ENCODE results near the gene ANGPTL4.
"Not testable (repeated sequence)": the region's sequence is repeated elsewhere in the genome, so short reads cannot be mapped to it uniquely, and the experiment has no call there.

The ANGPTL4 gene

DNA sequence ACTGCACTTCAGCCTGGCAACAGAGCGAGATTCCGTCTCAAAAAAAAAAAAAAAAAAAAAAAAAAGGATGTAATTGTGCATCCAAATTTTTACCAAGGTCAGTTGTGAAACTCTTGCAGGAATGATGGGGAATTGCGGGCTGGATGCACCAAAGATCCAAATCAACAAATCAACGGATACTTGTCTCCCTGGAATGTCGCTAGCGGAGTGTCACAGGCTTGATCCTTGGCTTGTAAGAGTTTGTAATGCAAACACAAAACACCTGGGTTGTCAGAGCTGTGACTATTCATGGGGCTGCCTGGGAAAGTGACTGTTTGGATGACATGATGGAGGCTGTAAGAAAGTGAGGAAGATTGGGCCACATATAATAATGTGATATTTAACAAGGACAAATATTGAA, 25.1 kb upstream of the ANGPTL4 start:
- H3K36me3 Mint-ChIP-seq (ENCODE audit: insufficient read depth) = no peaks in the 10 kb centered on the region
- no peak overlapping the region for H3K27ac Mint-ChIP-seq
- H3K9me3 Mint-ChIP-seq = no peaks in the 10 kb centered on the region
- peaks cover 12 to 13% of the 10 kb centered on the region in 2 donors for H3K4me1 Mint-ChIP-seq (ENCODE audit: low read depth in 2 of 2)
- H3K27me3 Mint-ChIP-seq = peaks cover 12 to 32% of the 10 kb centered on the region in 2 donors
- ATAC-seq (replicated peaks) (no peak), DNase-seq (no peak)
- H3K4me3 Mint-ChIP-seq = no peak overlapping the region

DNA sequence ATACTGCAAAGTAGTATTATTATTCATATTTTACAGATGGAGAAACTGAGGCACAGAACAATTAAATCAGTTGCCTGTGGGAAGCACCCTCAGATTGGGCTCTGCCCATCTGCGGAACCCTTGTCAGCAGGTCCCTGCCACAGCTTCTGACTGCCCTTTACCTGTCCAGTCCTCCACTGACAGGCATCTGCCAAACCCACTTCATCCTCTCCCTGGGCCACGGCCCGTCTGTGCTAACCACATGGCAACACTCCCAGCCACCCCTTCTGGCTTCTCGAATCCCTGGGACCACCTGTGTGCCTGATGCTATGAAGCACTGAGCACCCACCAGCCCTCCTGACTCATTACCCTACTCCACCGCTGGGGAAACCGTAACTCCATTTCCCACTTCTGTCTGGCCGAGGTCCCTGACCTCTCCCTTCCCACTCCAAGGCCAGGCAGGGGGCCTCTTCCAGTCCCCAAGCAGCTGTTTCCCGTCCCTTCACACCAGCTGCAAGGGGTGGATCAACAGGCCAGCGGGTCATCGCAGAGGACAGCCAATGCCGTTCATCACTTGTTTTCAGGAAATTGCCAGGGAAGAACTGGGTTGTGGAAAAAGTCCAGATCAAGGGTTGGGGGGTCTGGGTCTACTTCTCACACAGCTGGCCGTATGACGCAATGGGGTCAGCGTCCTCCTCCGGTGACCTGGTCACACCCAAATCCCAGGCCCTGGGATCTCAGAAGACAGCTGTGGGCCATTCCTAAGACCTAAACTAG, 23.4 kb upstream of the ANGPTL4 start:
- Mint-ChIP-seq H3K4me1 (ENCODE audit: low read depth in 2 of 2) (peaks cover 13% of the 10 kb centered on the region in 2 donors), H3K4me3 (no peak overlapping the region), H3K27me3 (peaks cover 12 to 30% of the 10 kb centered on the region in 2 donors), H3K9me3 (no peaks in the 10 kb centered on the region), H3K36me3 (ENCODE audit: insufficient read depth) (no peaks in the 10 kb centered on the region), H3K27ac (peak overlapping the region in 1 of 2 donors; percentile 41)
- DNase-seq = no peak
- ATAC-seq (replicated peaks) = no peak

DNA sequence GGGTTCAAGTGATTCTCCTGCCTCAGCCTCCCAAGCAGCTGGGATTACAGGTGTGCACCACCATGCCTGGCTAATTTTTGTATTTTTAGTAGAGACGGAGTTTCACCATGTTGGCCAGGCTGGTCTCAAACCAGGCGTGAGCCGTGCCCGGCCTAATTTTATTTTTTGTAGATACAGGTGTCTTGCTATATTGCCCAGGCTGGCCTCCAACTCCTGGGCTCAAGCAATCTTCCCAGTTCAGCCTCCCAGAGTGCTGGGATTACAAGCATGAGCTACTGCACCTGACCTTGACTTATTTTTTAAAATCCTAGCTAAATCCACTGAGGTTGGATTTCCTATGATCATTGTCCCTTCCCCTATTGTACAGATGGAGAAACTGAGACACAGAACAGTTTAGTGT, 22.5 kb upstream of the ANGPTL4 start:
- peak overlapping the region; percentile 22 to 69 for H3K27ac Mint-ChIP-seq
- not testable (repeated sequence) for H3K36me3 Mint-ChIP-seq (ENCODE audit: insufficient read depth); DNase-seq; H3K9me3 Mint-ChIP-seq; ATAC-seq (replicated peaks)
- H3K4me3 Mint-ChIP-seq = peak overlapping the region; percentile 80 to 83
- peaks cover 10 to 20% of the 10 kb centered on the region in 2 donors for H3K27me3 Mint-ChIP-seq
- peaks cover 8 to 13% of the 10 kb centered on the region in 2 donors for H3K4me1 Mint-ChIP-seq (ENCODE audit: low read depth in 2 of 2)

DNA sequence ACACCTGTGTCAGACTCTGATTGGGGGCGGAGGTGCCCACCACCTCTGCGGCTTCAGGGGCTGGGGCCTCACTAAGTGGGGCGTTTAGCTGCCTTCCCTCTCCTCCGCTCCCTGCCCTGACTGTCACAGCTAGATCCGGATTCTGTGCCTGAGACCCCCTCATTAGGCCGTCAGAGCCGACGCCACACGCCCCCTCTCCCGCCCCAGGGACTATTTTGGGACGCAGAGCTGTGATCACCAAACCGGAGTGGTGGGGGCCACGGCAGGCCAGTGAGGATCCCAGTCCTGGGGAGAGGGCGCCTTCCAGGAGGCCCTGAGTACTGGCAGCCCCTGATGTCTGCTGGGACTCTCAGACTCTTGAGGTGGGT, 21.7 kb upstream of the ANGPTL4 start:
- Mint-ChIP-seq H3K36me3 (ENCODE audit: insufficient read depth) (no peaks in the 10 kb centered on the region), H3K4me3 (peak overlapping the region; percentile 80 to 83), H3K27ac (peak overlapping the region; percentile 22 to 69), H3K4me1 (ENCODE audit: low read depth in 2 of 2) (peaks cover 8 to 13% of the 10 kb centered on the region in 2 donors), H3K27me3 (peaks cover 6 to 16% of the 10 kb centered on the region in 2 donors), H3K9me3 (no peaks in the 10 kb centered on the region)
- DNase-seq = no peak
- ATAC-seq (replicated peaks) = no peak

DNA sequence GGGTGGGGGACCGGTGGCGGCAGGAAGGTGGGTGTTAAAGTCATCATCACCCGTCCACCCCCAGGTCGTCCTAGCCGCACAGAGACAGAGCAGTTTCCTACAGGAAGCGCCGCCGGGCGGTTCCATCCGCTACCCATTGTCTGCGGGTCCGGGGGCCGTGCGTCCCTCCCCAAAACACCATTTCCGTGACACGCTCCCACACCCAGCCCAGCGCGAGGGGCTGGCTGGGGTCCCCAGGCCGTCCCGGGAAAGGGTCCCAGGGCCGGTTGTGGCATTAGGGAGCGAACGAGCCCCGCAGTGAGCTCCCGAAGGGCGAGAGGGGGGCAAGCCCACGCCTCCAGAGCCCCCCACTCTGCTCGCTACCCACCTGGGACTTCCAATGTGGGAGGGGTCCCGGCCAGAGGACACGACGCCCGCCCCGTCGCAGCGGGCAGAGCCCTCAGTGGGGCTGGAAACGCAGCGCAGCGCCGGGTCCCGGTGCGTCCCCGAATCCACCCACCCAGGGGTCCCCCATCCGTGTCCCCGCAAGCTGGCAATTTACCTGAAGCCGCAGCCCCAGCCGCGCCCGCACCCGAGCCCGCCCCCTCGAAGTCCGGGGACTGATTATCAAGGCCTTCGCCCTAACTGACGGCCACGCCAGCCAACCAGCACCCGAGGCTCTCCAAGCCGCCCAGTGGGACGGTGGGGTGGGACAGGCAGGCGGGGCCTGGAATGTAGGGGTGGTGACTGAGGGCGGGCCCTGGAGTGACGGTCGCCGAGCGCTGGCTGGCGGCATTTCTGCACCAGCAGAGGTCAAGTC, 21.1 kb upstream of the ANGPTL4 start, which contains the start of gene KANK3:
Gene KANK3, minus strand, starts transcription at position 579 of the 799 bp plus-strand sequence. CDS start 5,434 bp downstream, outside the sequence.
- DNase-seq (peak; percentile 83 to 89 (median 87)), ATAC-seq (replicated peaks) (peak; percentile 98)
- Mint-ChIP-seq H3K9me3 (no peaks in the 10 kb centered on the region), H3K4me1 (ENCODE audit: low read depth in 2 of 2) (peaks cover 5 to 13% of the 10 kb centered on the region in 2 donors), H3K27me3 (peaks cover 6 to 10% of the 10 kb centered on the region in 2 donors), H3K4me3 (peak within 1 kb of the TSS; percentile 80 to 83), H3K27ac (peak within 1 kb of the TSS; percentile 22 to 69), H3K36me3 (ENCODE audit: insufficient read depth) (no peaks in the 10 kb centered on the region)

DNA sequence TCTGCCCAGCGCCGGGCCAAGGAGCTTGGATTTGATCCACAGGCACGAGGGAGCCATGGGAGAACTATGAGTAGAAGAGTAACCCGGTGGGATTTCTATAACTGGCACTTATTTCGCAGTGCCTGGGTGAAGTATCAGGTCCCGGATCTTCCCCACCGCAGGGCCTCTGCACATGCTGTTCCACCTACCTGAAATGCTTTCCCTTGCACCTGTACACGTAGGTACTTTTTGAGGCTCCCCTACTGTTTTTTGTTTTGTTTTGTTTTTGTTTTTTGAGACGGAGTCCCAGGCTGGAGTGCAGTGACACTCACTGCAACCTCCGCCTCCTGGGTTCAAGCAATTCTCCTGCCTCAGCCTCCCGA, 20.5 kb upstream of the ANGPTL4 start:
- DNase-seq (no peak), ATAC-seq (replicated peaks) (no peak)
- H3K4me3 Mint-ChIP-seq = peak overlapping the region; percentile 80 to 83
- H3K27ac Mint-ChIP-seq = no peak overlapping the region
- H3K36me3 Mint-ChIP-seq (ENCODE audit: insufficient read depth) = no peaks in the 10 kb centered on the region
- peaks cover 5 to 13% of the 10 kb centered on the region in 2 donors for H3K4me1 Mint-ChIP-seq (ENCODE audit: low read depth in 2 of 2)
- H3K9me3 Mint-ChIP-seq = no peaks in the 10 kb centered on the region
- peaks cover 6 to 7% of the 10 kb centered on the region in 2 donors for H3K27me3 Mint-ChIP-seq

DNA sequence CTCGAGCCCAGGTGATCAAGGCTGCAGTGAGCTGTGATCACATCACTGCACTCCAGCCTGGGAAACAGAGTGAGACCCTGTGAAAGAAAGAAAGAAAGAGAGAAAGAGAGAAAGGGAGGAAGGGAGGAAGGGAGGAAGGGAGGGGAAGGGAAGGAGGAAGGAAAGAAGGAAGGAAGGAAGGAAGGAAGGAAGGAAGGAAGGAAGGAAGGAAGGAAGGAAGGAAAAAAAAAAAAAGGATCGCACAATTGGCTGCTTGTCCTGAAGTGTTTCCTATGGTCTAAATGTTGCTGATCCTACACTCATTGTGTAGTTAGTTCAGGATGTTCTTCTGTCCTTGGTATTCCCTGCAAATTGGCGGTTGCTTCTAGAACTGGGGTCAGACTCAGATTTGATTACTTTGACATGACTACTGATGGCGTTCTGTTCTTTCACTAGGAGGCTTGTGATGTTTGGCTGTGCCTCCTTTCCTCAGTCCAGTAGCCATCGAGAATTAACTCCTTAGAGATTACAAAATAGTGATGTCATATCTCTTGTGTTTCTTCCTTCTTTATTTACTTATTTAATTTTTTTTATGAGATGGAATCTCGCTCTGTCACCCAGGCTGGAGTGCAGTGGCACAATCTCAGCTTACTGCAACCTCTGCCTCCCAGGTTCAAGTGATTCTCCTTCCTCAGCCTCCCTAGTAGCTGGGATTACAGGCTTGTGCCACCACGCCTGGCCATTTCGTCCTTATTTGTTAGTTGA, 14.2 kb upstream of the ANGPTL4 start:
- not testable (repeated sequence) for ATAC-seq (replicated peaks); H3K27ac Mint-ChIP-seq; H3K4me3 Mint-ChIP-seq

DNA sequence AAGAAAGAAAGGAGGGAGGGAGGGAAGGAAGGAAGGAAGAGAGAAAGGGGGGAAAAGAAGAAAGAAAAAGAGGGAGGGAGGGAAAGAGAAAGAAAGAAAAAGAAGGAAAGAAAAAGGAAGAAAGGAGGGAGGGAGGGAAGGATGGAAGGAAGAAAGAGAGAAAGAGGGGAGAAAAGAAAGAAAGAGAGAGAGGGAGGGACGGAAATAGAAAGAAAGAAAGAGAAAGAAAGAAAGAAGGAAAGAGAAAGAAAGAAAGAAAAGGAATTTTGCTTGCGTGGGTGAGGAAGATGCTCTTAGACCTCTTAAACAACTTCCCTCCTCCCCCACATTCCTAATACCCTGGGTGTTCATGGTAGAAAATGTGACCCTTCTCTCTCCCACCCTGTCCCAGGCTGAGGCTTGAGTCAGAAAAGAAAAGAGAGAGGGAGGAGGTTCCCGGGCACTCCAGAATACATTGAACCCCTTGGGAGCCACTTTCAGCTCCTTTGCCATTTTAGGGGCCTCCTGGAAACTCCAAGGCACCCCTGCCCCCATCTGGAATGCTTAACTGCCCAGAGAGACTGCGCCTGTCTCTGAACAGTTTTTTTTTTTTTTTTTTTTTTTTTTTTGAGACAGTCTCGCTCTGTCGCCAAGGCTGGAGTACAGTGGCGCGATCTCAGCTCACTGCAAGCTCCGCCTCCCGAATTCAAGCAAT, 11.7 kb upstream of the ANGPTL4 start:
- ATAC-seq (replicated peaks) = no peak
- Mint-ChIP-seq H3K4me1 (ENCODE audit: low read depth in 2 of 2) (peaks cover 3 to 4% of the 10 kb centered on the region in 2 donors), H3K9me3 (no peaks in the 10 kb centered on the region), H3K27ac (no peak overlapping the region), H3K27me3 (peaks cover 26 to 27% of the 10 kb centered on the region in 2 donors), H3K36me3 (ENCODE audit: insufficient read depth) (no peaks in the 10 kb centered on the region), H3K4me3 (no peak overlapping the region)
- DNase-seq = no peak

More for the DNA sequence above, 14.2 kb upstream of the ANGPTL4 start:
- peaks cover 26 to 27% of the 10 kb centered on the region in 2 donors for H3K27me3 Mint-ChIP-seq
- H3K4me1 Mint-ChIP-seq (ENCODE audit: low read depth in 2 of 2); H3K9me3 Mint-ChIP-seq; DNase-seq; H3K36me3 Mint-ChIP-seq (ENCODE audit: insufficient read depth): not testable (repeated sequence)

DNA sequence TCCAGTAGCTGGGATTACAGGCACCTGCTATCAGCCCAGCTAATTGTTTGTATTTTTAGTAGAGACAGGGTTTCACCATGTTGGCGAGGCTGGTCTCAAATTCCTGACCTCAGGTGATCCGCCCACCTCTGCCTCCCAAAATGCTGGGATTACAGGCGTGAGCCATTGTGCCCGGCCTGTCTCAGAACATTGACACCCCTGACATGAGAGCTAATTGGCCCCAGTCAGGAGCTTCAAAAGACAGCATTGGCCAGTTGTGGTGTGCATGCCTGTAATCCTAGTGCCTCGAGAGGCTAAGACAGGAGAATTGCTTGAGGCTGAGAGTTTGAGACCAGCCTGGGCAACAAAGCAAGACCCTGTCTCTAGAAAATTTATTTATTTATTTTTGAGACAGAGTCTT, 11.1 kb upstream of the ANGPTL4 start:
- H3K4me3 Mint-ChIP-seq; H3K9me3 Mint-ChIP-seq; H3K36me3 Mint-ChIP-seq (ENCODE audit: insufficient read depth): not testable (repeated sequence)

DNA sequence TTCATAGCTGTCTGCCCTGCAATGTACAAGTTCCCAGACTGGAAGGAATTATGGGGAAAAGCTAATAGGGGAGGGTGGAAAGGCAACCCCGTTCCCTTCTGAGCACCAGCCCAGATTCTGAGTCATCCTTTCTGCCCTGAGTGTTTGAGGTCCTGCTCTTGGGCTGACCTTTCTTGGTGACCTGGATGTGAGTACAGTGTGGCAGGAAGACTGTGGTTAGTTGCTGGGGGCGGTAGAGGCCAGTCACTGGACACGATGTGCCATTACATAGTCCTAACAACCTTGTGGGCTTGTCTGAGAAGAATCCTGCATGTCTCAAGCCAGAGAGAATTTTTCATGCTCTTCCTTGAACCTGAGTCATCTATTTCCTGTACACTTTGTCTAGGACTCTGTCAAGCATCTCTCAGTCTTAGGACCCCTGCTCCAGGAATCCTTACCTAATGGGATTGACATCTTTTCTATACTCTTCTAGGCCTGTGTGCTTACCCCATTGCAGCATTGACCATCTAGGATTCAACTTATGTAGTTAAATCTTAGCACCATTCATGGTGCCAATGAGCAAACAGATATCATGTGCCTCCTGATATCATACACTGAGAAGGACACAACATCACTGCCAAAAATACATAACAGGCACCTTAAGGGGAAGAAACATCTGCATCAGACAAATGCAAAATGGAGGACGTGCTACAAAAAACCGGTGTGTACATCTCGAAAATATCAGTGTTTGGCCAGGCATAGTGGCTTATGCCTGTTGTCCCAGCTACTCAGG, 8.1 kb upstream of the ANGPTL4 start:
- no peaks in the 10 kb centered on the region for H3K36me3 Mint-ChIP-seq (ENCODE audit: insufficient read depth)
- DNase-seq (no peak), ATAC-seq (replicated peaks) (no peak)
- peaks cover 3 to 4% of the 10 kb centered on the region in 2 donors for H3K4me1 Mint-ChIP-seq (ENCODE audit: low read depth in 2 of 2)
- no peaks in the 10 kb centered on the region for H3K9me3 Mint-ChIP-seq
- peaks cover 20 to 22% of the 10 kb centered on the region in 2 donors for H3K27me3 Mint-ChIP-seq
- no peak overlapping the region for H3K4me3 Mint-ChIP-seq
- H3K27ac Mint-ChIP-seq = no peak overlapping the region

More for the DNA sequence above, 11.1 kb upstream of the ANGPTL4 start:
- DNase-seq; H3K27ac Mint-ChIP-seq; ATAC-seq (replicated peaks); H3K4me1 Mint-ChIP-seq (ENCODE audit: low read depth in 2 of 2): not testable (repeated sequence)
- H3K27me3 Mint-ChIP-seq = peaks cover 26 to 27% of the 10 kb centered on the region in 2 donors

DNA sequence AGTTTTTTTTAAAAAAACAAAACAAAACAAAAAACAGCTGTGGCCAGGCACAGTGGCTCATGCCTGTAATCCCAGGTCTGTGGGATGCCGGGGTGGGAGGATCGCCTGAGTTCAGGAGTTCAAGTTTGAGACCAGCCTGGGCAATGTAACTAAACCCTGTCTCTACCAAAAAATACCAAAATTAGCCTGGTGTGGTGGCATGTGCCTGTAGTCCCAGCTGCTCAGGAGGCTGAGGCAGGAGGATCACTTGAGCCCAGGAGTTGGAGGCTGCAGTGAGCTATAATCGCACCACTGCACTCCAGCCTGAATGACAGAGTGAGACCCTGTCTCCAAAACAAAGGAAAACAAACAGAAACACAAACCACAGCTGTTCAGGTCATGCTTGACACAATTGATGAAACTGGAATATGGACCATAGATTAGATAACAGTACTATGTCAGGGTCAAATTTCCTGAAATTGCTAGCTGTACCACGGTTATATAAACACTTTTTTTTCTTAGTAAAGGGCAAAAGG, 6.9 kb upstream of the ANGPTL4 start:
- no peak for DNase-seq
- peaks cover 9 to 13% of the 10 kb centered on the region in 2 donors for H3K27me3 Mint-ChIP-seq
- H3K36me3 Mint-ChIP-seq (ENCODE audit: insufficient read depth) = no peaks in the 10 kb centered on the region
- no peak for ATAC-seq (replicated peaks)
- no peak overlapping the region for H3K27ac Mint-ChIP-seq
- H3K9me3 Mint-ChIP-seq = no peaks in the 10 kb centered on the region
- H3K4me3 Mint-ChIP-seq = no peak overlapping the region
- peaks cover 3 to 4% of the 10 kb centered on the region in 2 donors for H3K4me1 Mint-ChIP-seq (ENCODE audit: low read depth in 2 of 2)

DNA sequence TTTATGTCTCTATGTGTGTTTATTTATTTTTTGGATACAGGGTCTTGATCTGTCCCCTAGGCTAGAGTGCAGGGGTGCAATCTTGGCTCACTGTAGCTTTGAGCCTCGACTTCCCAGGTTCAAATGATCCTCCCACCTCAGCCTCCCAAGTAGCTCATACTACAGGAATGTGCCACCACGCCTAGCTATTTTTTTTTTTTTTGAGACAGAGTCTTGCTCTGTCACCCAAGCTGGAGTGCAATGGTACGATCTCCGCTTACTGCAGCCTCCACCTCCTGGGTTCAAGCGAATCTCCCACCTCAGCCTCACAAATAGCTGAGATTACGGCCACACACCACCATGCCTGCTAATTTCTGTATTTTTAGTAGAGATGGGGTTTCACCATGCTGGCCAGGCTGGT, 5.0 kb upstream of the ANGPTL4 start:
- Mint-ChIP-seq H3K36me3 (ENCODE audit: insufficient read depth) (no peaks in the 10 kb centered on the region), H3K27ac (no peak overlapping the region), H3K4me3 (no peak overlapping the region), H3K9me3 (no peaks in the 10 kb centered on the region), H3K27me3 (peaks cover 9 to 12% of the 10 kb centered on the region in 2 donors), H3K4me1 (ENCODE audit: low read depth in 2 of 2) (peaks cover 5 to 12% of the 10 kb centered on the region in 2 donors)
- DNase-seq (no peak), ATAC-seq (replicated peaks) (no peak)

Data from effector memory CD8-positive, alpha-beta T cell (primary cell).